GM20431 (cell line): ENCODE data around the gene KLB.
"Not testable (repeated sequence)": the region's sequence is repeated elsewhere in the genome, so short reads cannot be mapped to it uniquely, and the experiment has no call there.

ENCODE experiments used
- in situ Hi-C: fragments of 300-500 bp; cut with MseI, MboI; formaldehyde crosslinking; loops from one replicate; pipeline ENCODE4 v1.15.0; 2020; ENCODE audit warnings: low sequenced_read_pairs; ENCODE audit not compliant: unreplicated experiment

Gene KLB

GRCh38 chr4:39406763-39407583, at the start of gene KLB:
KLB (plus strand) TSS chr4:39406930; CDS start chr4:39406950, 20 bp downstream.
- in situ Hi-C loops, result no loop called here

- in situ Hi-C loops, result no loop called here
Measured at GRCh38 chr4:39357002-39357401, 49.7 kb upstream of the KLB start.

DNA sequence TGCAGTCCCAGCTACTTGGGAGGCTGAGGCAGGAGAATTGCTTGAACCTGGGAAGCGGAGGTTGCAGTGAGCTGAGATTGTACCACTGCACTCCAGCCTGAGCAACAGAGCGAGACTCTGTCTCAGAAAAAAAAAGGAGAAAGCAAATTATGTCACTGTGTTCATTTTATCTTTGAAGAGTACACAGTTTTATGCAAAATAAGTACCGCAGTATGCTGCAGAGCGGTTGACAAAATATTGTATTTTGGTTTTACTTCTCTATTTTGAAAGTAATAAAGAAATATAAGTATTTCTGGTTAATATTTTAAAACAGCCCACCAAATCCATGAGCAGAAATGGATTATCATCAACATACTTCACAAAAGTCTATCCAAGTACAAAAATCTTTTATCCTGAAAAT, 46.1 kb upstream of the KLB start:
- in situ Hi-C loops, result not testable (repeated sequence)

GRCh38 chr4:39362827-39363226, 43.9 kb upstream of the KLB start:
- in situ Hi-C loops, result no loop called here

DNA sequence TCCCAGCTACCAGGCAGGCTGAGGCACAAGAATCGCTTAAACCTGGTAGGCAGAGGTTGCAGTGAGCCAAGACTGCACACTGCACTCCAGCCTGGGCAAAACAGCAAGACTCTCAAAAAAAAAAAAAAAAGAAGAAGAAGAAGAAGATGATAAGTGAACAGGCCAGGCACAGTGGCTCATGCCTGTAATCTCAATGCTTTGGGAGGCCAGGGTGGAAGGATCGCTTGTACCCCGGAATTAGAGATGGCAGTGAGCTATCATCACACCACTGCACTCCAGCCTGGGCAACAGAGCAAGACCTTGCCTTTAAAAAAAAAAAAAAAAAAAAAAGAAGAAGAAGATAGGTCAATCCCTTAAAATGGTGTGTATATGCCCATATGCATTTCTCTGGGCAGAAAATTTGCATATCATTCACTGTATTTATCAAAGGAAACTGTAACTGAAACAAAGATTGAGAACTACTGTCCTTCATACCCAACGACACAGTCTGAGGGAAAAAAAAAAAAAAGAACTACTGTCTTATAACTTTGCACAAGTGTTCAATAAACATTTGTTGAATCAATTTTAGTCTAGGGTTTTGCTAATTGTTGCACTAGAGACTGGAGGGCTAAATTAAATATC, 42.8 kb upstream of the KLB start:
- in situ Hi-C loops, result no loop called here

DNA sequence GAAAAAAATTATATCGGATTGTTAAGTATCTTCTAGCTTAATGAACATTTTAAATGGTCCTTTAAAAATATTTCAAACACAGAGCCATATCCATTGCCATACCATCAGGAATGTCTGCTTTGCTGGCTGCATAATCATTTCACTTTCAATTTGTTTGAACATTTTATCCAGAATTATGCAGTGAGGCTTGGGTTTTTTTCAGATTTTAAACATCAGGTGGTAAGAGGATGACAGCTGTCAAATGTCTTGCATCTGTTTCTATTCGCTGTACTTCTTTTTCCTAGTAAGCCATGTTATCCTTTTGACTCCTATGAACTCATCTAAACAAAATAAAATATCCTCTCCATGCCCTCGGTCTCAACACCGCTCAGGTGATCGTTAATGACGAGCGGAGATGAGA, 41.4 kb upstream of the KLB start:
- in situ Hi-C loops, result no loop called here

DNA sequence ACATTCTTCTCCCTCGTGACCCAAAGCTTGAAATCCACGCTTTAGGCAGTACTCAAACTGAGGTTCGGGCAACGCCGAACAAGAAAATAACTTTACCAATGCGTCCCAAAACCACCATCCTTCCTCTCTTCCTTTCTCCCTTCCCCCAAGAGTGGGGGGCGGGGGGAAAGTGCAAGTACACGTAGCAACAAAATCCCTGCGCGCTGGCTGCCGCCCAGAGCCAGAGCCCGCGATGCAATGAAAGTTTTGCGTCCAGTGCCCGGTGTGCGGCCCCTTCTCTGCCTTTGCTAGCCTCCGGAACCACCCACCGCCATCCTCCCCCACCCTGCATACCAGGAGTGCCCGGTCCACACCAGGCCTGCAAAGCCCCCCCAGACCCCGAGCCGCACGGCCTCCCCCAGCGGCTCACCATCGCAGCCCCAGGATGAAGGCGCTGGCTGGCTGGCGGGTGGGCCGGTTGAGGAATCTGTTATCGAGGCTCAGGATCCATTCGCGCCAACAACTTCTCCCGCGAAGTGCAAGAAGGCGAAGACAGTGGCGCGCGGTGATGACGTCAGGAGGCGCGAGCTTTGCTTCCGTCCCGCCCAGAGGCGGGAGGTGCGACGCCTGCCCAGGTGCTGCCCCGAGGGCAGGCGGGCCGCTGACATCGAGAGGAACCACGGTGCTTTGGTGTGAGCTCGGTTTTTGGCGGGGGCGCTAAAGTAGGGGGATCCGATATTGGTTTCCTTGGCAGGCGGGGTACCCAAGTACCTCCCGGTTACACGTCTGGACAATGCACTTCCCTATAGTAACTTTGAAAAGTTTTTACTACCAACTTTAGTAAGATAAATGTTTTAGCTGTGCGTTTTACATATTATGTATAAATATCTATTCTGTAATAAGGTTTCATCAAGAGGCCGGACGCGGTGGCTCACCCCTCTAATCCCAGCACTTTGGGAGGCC, 40.6 kb upstream of the KLB start, which contains the start of gene RFC1:
TSS of gene RFC1 (minus strand) at position 533 of the 942 bp plus-strand sequence. CDS start at position 412, 121 bp downstream.
- in situ Hi-C loops, result no loop called here

DNA sequence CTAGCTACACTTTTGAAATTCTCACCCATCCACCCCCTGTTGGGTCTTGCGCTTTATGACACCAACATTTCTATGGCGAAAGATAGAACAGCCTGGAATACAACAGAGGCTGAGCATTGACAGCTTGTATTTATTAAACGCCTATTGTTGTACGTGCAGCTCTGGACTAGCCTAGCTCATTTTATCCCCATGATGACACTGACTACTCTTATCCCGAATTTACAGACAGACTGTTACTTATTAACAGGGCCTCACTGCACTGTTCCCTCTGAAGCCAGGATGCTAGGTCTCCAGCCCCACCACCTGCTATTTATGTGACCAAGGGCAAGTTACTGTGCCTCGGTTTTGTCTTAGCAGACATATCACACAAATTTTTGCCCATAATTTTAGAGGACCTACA, 39.6 kb upstream of the KLB start:
- in situ Hi-C loops, result no loop called here

GRCh38 chr4:39369301-39369700, 37.4 kb upstream of the KLB start:
- in situ Hi-C loops, result no loop called here

- in situ Hi-C loops, result not testable (repeated sequence)
Measured at GRCh38 chr4:39371209-39371608, 35.5 kb upstream of the KLB start.

- in situ Hi-C loops, result no loop called here
Measured at GRCh38 chr4:39375478-39375877, 31.3 kb upstream of the KLB start.

DNA sequence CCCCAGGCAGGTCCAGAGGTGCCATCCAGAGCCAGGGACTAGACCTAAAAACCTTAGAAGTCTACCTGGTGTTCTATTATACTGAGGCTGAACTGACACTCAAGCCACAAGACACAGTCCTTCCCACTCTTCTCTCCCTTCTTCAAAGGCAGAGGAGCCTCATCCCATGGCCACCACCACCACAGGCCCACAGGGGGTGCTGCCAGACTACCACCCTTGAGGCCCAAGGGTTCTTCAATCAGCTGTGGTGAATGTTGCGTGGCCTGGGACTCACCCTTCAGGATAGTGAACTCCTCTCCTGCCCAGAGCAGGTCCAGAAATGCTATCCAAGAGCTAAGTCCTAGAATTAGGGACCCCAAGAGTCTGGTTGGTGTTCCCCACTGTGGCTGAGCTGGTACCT, 23.0 kb upstream of the KLB start:
- in situ Hi-C loops, result no loop called here

DNA sequence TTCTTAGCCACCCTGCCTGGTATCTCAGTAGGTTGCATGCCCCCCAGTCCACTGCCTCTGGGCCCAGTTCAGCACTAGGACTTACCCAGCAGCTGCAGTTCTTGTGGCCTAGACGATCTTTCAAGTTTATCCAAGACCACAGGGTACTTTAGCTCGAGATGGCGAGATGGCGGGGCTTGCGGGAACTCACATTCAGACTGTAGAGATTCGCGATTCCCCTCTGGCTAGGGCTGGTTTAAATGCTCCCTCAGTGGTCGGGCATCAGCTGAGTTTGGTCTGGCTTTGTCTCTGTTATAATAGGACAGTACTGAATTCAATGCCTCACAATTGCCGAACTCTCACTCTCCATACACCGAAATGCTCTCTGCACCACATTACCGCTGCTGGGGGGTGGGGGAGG, 22.2 kb upstream of the KLB start:
- in situ Hi-C loops, result no loop called here

DNA sequence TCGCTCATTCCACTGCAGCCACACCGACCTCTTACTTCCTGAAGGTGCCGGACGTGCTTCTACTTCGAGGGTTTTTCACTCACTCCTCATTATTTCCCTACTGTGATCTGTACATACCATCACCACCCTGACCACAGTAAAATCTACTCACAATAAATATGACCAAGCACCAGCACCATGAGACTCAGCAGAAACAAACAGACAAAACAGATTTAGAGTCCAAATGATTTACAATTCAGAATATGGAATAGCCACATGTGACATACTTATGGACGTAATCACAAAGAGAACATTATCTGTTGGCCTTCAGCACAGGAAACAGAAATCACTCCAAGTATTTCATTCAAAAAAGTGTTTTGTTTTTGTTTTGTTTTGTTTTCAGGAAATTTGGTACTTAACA, 16.1 kb upstream of the KLB start:
- in situ Hi-C loops, result no loop called here

DNA sequence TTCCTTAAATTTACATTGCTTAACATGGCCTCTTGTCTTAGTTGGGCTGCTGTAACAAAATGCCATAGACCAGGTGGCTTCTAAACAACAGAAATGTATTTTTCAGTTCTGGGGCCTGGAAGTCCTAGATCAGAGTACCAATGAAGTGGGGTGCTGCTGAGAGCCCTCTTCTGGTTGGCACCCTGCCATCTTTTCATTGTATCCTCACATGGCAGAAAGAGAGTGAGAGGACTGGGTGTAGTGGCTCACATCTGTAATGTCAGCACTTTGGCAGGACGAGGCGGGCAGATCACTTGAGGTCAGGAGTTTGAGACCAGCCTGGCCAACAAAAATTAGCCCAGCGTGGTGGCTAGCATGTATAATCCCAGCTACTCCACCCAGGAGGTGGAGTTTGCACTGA, 12.0 kb upstream of the KLB start:
- in situ Hi-C loops, result no loop called here

- in situ Hi-C loops, result not testable (repeated sequence)
Measured at GRCh38 chr4:39401640-39402039, 5.1 kb upstream of the KLB start.

GRCh38 chr4:39407584-39407885, 805 bp downstream of the KLB start:
- in situ Hi-C loops, result no loop called here

GRCh38 chr4:39410415-39410814, 3.7 kb downstream of the KLB start:
- in situ Hi-C loops, result no loop called here

- in situ Hi-C loops, result not testable (repeated sequence)
Measured at GRCh38 chr4:39411561-39411960, 4.8 kb downstream of the KLB start.

GRCh38 chr4:39415678-39416283, 9.1 kb downstream of the KLB start:
- in situ Hi-C loops, result no loop called here
